GM21786 (cell line): Measurements from ENCODE around the gene VIPAS39.

Source experiments
- ATAC-seq: cut with Tn5 transposase; IDR thresholded peaks from one replicate; pipeline ENCODE4 v1.9.1; 2021; ENCODE audit not compliant: unreplicated experiment

Gene VIPAS39

GRCh38 chr14:77406718-77407117 lies 50.7 kb downstream of the VIPAS39 start:
- no peak for ATAC-seq

GRCh38 chr14:77406086-77406485 lies 51.3 kb downstream of the VIPAS39 start:
- ATAC-seq: no peak

GRCh38 chr14:77403768-77404167 lies 53.6 kb downstream of the VIPAS39 start:
- no peak for ATAC-seq

- no peak for ATAC-seq
Measured at GRCh38 chr14:77400216-77400615, 57.2 kb downstream of the VIPAS39 start.

- no peak for ATAC-seq
Measured at GRCh38 chr14:77390188-77390587, 67.2 kb downstream of the VIPAS39 start.

GRCh38 chr14:77378701-77379100 lies 78.7 kb downstream of the VIPAS39 start:
- ATAC-seq: no peak

- no peak for ATAC-seq
Measured at GRCh38 chr14:77377502-77377844, 79.9 kb downstream of the VIPAS39 start.

GRCh38 chr14:77376771-77377501 lies 80.5 kb downstream of the VIPAS39 start, which contains the start of the genes SAMD15 and TMED8:
Gene SAMD15 (plus strand): TSS chr14:77377379. CDS start chr14:77377419, 40 bp downstream.
Gene TMED8 (minus strand): TSS chr14:77377094. CDS start chr14:77377053, 41 bp downstream.
- peak; percentile 65 for ATAC-seq
